ENCODE measurements around the gene CCDC38.

Gene CCDC38

DNA sequence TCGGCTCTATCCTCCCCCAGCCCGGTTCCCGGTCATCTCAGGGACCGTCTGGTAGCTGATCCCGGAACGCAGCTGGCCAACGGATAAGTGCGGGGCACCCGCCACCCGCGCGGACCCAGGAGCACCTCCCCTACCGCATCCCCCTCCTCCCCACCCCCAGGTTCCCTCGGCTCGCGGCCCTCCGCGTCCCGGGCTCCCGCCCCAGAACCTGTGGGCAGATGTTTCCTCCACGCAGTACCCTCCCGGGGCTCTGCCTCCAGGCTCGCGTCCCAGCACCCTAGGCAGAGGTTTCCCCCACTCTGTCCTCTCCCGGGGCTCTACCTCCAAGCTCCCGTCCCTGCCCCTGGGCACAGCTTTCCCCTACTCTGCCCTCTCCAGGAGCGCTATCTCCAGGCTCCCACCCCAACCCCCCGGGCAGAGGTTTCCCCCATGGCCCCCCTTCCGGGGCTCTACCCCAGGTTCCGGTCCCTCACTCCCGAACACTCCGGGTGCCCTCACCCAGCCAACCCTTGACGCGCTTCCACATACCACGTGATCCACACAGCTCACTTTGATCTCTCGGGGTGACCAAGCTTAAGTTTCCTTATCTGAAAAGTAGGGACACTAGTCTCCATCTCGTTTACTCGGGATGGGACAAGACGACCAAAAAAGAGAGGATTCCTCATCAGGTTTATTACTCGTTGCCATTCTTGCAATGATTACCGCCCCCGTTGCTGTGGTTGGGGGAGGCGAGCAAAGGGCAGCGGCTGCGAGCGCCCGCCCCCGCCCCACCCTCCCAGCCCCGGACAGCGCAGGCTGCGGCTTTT lies at the start of gene CCDC38:
Gene CCDC38 (minus strand): TSS at position 91 of the 806 bp plus-strand sequence. CDS start 6,105 bp downstream, outside the sequence.
- DNase-seq (ENCODE audit: low read depth, low spot score): peak; percentile 58
- peak within 1 kb of the TSS; percentile 62 for H3K4me3 ChIP-seq (ENCODE audit: low read depth, low read length)
- TF ChIP-seq, protein P1, sequence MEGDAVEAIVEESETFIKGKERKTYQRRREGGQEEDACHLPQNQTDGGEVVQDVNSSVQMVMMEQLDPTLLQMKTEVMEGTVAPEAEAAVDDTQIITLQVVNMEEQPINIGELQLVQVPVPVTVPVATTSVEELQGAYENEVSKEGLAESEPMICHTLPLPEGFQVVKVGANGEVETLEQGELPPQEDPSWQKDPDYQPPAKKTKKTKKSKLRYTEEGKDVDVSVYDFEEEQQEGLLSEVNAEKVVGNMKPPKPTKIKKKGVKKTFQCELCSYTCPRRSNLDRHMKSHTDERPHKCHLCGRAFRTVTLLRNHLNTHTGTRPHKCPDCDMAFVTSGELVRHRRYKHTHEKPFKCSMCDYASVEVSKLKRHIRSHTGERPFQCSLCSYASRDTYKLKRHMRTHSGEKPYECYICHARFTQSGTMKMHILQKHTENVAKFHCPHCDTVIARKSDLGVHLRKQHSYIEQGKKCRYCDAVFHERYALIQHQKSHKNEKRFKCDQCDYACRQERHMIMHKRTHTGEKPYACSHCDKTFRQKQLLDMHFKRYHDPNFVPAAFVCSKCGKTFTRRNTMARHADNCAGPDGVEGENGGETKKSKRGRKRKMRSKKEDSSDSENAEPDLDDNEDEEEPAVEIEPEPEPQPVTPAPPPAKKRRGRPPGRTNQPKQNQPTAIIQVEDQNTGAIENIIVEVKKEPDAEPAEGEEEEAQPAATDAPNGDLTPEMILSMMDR (IDR thresholded peaks at IDR 0.05; ENCODE audit: low read depth, low read length): no peak
- in situ Hi-C loops (cut with HindIII; ENCODE audit: low sequenced_read_pairs): no loop called here

DNA sequence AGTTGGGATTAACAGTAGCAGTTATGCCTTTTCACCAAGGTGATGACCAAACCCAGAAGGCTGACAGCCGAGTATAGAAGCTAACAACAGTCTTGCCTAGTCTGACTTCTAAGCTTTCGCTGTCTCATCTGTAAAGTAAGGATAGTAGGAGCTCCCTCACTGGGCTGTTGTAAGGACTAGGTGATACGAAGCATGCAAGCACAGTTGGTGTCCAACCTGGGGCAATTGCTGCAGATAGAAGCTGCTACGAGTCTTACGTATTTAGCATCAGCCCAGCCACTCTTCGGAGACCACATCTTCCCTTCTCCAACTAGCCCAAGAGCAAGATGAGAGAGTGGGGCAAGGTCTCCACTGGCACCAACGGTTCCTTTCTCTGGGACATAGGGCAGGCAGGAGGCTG lies 47.7 kb upstream of the CCDC38 start:
- TF ChIP-seq, protein P1 (IDR thresholded peaks at IDR 0.05; ENCODE audit: low read depth, low read length): no peak
- no peak for DNase-seq (ENCODE audit: low read depth, low spot score)
- in situ Hi-C loops (cut with HindIII; ENCODE audit: low sequenced_read_pairs): no loop called here
- no peak overlapping the region for H3K4me3 ChIP-seq (ENCODE audit: low read depth, low read length)

DNA sequence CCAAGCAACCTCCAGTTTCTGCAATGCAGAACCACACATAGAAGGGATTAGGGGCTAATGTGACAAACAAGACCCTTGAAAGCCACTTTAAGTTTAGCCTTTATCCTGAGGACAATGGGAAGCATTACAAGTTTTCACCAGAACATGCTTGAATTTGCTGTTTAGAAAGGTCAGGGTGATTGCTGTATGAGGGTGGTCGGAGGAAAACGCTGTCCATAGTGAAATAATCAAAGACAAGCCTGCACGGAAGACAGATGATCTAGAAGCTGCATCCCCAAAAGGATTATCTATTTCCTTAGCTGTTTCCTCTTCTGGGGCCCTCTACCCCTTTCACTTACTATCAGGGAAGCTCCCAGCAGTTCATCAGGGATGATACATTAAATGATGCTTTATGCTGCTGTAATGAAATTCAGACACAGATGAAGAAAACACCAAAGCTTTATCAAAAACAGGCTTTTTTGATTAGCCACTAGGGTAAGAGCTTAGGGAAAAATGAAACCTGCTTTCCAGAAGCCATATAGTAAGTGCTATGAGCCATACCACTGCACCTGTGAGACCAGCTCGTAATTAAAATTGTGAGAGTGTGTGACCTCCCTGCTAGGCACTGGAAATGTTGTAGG lies 47.2 kb upstream of the CCDC38 start:
- H3K4me3 ChIP-seq (ENCODE audit: low read depth, low read length): no peak overlapping the region
- no peak for DNase-seq (ENCODE audit: low read depth, low spot score)
- TF ChIP-seq, protein P1 (IDR thresholded peaks at IDR 0.05; ENCODE audit: low read depth, low read length): no peak
- in situ Hi-C loops (cut with HindIII; ENCODE audit: low sequenced_read_pairs): no loop called here

DNA sequence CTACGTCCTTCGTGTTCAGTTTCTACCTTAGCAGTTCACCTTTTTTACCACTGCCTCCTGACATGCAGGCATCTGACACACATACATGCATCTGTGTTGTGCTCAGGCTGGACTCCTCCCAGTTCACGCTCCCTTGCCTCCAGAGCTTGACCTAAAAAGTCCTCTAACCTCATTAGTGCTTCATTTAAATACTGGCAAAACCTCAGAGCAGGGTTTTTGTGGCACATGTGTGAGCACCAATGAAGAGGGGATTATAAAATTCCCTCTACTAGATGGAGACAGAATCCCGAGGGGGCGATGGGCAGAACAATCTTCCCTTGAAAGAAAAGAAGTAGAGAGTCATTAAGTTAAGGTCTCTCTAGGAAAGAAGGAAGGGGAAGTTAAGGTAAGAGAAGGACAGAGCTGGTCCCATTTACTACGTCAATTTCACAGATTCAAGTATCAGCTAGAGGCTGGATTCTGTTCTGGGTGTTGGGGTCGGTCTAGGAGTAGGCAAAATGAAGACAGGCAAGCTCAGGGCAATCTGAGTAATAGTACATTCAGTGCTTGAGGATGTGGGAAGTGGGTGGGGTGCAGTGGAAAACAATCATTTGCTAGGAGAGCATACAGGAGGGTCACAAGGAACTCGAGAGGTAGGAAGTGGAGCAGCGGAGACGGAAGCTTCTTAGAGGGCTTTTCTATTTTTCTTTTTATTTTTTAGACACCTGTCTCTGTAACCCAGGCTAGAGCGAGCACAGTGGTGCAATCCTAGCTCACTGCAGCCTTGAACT lies 46.3 kb upstream of the CCDC38 start:
- no peak for DNase-seq (ENCODE audit: low read depth, low spot score)
- TF ChIP-seq, protein P1 (IDR thresholded peaks at IDR 0.05; ENCODE audit: low read depth, low read length): no peak
- no peak overlapping the region for H3K4me3 ChIP-seq (ENCODE audit: low read depth, low read length)
- in situ Hi-C loops (cut with HindIII; ENCODE audit: low sequenced_read_pairs): no loop called here

DNA sequence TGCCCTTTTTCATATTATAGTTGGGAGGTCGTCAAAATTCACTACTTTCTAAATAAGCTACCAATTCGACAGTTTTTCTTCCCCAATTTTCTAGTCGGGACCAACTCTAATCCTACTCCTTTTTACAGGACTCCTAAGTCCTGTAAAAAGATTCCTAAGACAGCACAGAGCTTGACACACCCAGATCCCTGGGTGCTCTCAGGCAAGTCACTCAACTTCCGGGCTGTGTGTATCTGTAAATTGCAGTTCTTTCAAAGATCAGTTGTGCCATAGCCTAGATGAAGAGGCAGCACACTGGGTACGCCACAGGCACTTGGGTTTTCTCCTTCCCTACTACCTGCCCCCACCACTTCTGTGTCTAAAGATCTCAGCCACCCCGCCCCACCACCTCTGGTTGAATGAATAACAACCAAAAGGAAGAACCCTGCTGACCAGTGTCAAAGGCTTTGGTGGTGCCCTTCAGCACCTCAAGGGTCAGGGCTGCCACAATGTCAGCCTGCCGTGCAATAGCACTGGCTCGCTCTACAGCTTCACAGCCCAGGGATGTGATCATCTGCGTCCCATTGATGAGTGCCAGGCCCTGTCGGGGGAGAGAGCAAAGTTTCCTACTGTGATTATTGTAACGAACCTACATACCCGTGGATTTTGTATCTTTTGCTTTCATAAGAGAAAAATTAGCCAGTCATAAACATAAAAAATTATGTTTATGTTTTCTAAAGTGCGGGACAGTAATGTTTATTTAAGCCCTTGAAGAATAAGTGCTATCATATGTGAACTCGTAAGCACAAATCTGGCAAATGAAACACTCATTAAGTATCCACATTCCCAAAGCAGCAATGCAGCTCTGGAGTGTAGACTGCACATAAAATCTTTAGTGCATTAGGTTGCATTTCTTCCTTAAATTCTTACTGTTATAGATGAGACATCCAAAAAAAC lies 44.5 kb upstream of the CCDC38 start:
- in situ Hi-C loops (cut with HindIII; ENCODE audit: low sequenced_read_pairs): no loop called here
- H3K4me3 ChIP-seq (ENCODE audit: low read depth, low read length): no peak overlapping the region
- no peak for DNase-seq (ENCODE audit: low read depth, low spot score)
- TF ChIP-seq, protein P1 (IDR thresholded peaks at IDR 0.05; ENCODE audit: low read depth, low read length): no peak

Measured in astrocyte of the spinal cord (primary cell).